Amniotic epithelial cell (primary cell): ENCODE results near the gene ANO8.
"Not testable (repeated sequence)": the region's sequence is repeated elsewhere in the genome, so short reads cannot be mapped to it uniquely, and the experiment has no call there.

Experiments used
- DNase-seq: peaks from one replicate; pipeline ENCODE4 v3.0.0-alpha.2; 2010; ENCODE audit warnings: low read depth

The ANO8 gene, protein sequence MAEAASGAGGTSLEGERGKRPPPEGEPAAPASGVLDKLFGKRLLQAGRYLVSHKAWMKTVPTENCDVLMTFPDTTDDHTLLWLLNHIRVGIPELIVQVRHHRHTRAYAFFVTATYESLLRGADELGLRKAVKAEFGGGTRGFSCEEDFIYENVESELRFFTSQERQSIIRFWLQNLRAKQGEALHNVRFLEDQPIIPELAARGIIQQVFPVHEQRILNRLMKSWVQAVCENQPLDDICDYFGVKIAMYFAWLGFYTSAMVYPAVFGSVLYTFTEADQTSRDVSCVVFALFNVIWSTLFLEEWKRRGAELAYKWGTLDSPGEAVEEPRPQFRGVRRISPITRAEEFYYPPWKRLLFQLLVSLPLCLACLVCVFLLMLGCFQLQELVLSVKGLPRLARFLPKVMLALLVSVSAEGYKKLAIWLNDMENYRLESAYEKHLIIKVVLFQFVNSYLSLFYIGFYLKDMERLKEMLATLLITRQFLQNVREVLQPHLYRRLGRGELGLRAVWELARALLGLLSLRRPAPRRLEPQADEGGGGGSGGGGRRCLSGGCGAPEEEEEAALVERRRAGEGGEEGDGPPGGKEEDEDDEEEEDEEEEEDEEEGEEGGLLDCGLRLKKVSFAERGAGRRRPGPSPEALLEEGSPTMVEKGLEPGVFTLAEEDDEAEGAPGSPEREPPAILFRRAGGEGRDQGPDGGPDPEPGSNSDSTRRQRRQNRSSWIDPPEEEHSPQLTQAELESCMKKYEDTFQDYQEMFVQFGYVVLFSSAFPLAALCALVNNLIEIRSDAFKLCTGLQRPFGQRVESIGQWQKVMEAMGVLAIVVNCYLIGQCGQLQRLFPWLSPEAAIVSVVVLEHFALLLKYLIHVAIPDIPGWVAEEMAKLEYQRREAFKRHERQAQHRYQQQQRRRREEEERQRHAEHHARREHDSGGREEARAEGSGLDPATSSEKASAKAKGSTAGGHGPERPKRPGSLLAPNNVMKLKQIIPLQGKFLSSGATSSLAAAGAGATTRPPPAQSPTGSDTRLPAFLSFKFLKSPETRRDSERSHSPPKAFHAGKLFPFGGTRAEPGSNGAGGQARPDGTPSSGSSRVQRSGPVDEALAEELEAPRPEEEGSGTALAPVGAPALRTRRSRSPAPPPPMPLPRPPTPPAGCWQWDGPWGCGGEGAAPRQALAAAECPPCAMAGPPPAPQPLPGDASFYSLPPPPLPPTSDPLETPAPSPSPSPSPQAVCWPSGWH

GRCh38 chr19:17334414-17335409 is at the start of gene ANO8:
Gene ANO8, minus strand, starts transcription at chr19:17334855. Its CDS starts 185 bp downstream, at chr19:17334670.
- DNase-seq = peak; percentile 99

DNA sequence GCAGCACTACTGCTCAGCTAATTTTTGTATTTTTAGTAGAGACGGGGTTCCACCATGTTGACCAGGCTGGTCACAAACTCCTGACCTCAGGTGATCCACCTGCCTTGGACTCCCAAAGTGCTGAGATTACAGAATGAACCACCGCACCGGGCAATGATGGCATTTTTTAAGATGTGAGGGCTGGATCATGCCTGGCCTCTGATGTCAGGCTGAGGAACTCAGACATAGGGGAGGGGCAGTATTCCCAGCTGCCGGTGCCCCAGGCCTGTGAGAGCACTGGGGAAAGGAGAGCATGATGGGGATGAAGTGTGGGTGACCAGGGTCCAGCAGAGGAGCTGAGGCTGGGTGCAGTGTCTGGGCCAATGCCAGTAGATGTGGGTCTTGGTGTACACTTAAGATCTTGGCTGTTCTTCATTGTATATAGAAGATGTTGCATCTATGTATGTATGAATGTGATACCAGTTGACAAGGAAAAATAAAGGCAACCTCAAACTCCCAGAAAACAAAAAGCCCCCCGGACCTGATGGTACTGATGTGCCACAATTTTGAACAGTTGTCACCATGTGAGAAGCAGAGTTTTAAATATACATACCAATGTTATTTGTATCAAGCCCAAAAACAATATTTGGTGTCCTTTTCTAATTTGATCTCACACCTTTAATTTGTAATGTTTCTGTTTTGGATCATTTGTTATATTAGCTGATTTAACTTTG is 45.9 kb upstream of the ANO8 start:
- no peak for DNase-seq

- DNase-seq = no peak
Observed at GRCh38 chr19:17379221-17379631, 44.6 kb upstream of the ANO8 start.

DNA sequence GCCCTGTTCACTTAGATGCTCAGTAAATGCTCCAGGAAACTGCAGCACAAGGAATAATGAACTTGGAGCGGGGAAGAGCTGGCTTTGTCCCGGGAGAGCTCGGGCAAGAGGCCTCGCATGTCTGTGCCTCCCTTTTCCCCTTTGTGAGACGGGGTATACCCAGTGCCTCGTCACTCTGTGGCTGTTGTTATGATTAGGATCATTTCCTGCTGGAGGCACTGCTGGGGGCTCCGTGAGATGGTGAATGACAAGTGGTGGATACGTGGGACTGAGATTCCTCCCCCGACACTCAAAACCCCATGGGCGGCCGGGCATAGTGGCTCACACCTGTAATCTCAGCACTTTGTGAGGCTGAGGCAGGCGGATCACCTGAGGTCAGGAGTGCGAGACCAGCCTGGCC is 43.6 kb upstream of the ANO8 start:
- no peak for DNase-seq

DNA sequence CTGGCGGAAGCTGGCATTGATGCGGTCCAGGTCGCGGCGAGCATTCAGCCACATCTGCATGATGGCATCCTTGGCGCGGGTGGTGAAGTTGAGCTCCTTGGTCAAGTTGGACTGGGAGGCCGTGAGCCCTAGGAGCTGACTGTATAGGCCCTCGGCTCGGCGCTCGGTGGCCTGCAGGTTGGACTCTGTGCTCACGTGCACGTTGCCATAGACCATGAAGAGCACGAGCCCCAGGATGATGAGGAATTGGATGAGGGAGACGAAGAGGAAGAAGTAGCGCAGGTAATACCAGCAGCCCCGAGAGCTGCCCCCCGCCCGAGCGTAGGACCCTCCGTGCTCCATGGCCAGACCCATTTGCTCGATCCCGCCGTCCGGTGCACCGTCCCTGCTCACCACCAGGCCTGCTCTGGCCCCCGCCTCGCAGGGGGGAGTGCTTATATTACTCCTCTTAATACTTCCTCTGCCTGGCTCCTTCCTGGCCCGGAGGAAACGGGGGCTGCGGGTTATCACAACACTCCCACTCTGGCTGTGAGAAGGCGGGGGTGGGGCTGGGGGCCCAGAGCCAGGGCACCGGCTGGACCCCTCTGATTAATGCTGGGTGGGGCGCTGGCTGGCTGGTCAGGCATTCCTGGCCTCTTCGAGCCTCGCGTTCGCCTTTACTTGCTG is 42.4 kb upstream of the ANO8 start, which contains the start of gene PLVAP:
Gene PLVAP, minus strand, starts transcription at position 408 of the 666 bp plus-strand sequence. Its CDS starts 54 bp downstream, at position 354.
- no peak for DNase-seq

GRCh38 chr19:17370026-17370587 is 35.5 kb upstream of the ANO8 start:
- DNase-seq = peak; percentile 67

GRCh38 chr19:17365361-17365760 is 30.7 kb upstream of the ANO8 start:
- DNase-seq = no peak

DNA sequence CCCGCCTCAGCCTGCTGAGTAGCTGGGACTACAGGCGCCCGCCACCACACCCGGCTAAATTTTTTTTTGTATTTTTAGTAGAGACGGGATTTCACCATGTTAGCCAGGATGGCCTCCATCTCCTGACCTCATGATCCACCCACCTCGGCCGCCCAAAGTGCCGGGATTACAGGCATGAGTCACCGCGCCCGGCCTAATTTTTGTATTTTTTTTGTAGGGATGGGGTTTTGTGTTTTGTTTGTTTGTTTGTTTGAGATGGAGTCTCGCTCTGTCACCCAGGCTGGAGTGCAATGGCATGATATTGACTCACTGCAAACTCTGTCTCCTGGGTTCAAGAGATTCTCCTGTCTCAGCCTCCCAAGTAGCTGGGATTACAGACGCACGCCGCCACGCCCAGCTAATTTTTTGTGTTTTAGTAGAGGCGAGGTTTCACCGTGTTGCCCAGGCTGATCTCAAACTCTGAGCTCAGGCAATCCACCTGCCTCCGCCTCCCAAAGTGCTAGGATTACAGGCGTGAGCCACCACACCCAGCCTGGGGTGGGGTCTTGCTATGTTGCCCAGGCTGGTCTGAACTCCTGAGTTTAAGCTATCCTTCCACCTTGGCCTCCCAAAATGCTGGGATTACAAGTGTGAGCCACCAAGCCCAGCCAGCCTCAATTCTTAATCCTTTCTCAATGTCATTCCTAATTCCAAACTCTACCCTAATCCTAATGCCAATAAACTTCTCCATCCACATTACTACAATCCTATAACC is 29.4 kb upstream of the ANO8 start:
- not testable (repeated sequence) for DNase-seq

GRCh38 chr19:17359905-17360800 is 25.5 kb upstream of the ANO8 start:
- DNase-seq = no peak

DNA sequence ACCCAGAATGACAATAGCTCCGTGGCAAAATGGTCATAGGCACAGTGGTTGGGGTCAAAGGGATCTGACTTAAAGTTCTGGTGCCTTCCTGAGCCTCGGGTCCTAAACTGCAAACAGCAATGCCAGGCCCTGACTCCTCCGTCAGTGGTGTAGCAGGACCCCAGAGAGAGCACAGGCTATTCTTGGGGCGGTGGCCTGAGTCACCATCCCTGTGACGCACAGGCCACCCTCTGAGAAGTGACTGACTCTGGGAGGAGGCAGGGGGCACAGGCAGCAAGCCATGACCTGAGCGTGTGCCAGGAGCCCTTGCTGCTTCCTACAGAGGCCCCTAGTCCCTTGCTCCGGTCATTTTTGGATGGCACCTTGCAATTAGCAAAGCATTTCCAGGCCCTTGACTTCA is 23.7 kb upstream of the ANO8 start:
- DNase-seq = no peak

DNA sequence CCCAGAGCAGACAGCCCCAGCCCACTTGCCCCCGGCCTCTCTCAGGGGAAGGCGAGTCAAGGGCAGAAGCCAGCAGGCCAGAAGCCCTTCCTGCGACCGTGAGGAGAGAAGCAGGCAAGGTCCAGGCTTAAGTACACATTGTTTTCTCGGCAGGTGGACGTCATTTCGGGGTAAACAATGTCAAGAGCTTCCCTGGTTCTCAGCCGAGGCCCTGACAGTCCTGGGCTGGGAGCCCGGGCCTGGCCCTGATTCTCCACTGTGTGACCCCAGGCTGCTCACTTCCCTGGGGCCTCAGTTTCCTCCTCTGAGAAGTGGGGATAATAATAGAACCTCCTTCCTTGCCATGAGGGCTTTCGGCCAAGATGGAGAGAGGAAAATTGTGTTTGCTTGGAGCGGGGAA is 23.1 kb upstream of the ANO8 start:
- no peak for DNase-seq

DNA sequence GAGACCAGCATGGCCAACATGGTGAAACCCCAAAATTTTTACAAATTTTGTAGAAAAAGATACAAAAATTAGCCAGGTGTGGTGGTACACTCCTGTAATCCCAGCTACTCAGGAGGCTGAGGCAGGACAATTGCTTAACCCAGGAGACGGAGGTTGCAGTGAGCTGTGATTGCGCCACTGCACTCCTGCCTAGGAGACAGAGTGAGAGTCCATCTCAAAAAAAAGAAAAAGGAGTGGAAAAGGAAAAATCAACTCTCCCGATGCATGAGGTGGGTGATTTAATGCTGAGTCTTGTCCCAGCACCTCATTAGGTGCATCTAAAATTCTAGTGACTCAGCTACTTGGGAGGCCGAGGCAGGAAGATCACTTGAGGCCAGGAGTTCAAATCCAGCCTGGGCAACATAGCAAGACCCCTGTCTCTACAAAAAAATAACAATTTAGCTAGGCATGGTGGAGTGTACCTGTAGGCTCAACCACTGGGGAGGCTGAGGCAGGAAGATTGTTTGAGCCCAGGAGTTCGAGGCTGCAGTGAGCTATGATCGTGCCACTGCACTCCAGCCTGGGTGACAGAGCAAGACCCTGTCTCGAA is 22.5 kb upstream of the ANO8 start:
- peak; percentile 25 for DNase-seq

- no peak for DNase-seq
Observed at GRCh38 chr19:17353386-17353785, 18.7 kb upstream of the ANO8 start.

DNA sequence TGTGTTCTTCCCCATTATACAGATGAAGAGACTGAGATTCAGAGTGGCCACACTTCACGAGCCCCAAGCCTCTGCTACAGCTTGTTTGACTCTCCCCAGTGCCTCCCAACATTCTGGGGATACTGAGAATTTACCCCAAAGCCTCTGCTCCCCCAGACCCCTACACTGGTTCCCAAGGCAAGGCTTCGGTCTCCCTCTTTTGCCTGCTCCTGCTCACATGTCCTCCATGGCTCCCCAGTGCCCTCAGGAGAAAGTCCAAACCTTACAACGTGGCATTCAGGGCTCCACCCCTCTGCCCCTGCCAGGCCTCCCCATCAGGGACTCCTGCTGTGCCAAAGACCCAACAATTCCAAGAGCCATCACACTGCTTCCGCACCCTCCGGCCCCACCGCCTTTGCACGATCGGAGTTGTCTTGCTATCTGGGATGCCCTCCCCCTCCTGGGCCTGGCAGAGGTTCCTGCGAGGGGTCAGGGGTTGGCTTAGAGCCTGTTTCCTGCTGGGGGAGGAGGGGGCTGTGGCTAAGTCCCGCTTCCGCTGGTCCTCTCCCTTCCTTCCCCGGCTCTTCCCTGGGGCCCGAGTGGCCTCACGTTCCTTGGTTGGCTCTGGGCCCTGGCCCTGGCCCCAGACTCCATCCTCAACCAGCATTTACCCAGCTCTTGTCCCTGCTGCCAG is 18.1 kb upstream of the ANO8 start:
- no peak for DNase-seq

DNA sequence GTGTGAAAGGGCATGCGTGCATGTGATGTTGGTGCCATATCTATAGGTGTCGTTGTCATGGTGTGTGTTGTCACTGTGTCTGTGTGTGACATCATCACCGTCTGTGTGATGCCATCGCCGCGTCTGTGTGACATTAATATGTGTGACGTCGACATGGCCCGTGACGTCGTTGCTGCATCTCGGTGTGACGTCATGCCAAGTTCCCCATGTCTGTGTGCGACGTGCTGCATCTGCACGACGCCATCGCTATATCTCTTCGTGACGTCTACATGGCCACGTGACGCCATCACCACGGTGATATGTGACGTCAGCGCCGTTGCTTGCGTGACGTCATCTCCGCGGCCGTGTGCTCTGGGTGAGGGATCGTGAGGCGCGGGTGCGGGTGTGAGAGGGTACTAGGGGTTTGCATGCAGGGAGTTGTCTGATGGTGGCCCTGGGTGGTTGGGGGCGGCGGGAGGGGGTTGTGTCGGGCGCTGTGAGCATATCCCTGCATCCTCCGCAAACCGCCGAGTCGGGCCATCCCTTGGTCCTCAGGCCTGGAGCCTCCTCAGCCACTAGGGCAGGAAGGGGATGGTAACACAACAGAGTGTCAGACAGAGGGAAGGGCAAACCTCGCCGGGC is 17.3 kb upstream of the ANO8 start:
- DNase-seq = no peak

DNA sequence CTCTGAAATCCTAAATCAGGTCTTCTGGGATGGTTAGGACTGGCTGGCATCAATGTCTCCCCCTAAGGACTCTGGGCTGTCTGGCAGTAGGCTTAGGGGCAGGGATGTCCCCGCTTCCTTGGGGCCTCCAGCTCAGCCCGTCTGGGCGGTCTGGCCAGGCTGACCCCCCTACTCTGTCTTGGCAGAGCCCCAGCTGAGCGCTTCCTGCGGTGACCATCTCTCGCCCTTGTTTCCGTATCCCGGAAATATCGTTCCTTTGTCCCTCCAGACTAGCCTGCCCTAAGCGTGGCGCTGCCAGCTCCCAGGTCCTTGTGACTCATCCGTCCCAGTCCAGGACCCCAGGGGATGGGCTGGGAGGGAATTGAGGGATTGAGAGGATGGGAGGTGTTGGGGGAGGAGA is 14.0 kb upstream of the ANO8 start:
- DNase-seq = no peak
